ENCODE results near the gene HAT1.
A peak's percentile ranks its signal among the peaks of the same experiment; 100 is the strongest.

DNA sequence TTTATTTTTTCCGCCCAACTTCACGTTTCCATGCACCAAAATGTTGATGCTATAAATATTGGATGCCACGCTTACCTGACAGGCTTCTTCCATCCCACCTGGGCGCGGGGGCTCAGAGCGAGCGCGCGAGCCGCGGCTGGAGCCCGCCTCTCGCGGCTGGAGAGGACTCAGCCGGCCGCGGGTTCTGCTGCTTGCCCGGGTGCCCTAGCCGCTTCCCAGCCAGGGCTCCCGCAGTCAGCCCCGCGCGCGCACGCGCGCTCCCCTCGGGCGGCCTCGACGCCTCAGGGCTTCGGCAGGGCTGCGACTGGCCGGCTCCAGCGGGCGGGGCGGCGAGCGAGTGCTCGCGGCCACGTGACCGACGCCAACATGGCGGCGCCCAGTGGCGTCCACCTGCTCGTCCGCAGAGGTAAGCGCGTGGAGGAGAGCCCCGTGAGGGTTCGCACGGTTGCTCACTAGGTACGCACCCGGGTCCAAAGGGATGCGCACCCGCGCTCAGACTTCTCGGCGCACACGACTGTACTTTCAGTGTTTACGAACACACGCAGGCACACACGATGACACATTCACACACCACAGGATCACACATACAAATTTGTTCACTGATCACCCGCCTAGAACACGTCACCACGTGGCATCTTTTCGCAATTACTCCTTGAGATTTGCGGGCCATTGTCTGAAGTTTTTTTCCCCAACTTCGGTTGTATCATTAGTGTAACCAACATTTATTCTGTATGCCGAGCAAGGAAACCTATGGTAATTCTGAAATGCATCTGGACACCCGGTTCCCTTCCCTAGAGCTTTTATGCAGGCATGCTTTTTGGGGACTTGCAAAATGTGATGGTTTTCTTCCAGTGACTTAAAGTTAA, 77.6 kb downstream of the HAT1 start, which contains the start of gene METAP1D:
- peak; percentile 80 for TF ChIP-seq POLR2A (IDR thresholded peaks at IDR 0.05; ENCODE audit: low read depth, low read length)
- peak; percentile 100 for TF ChIP-seq MXI1 (IDR thresholded peaks at IDR 0.05; ENCODE audit: borderline replicate concordance, low read depth, low read length)
- TF ChIP-seq, protein P1, sequence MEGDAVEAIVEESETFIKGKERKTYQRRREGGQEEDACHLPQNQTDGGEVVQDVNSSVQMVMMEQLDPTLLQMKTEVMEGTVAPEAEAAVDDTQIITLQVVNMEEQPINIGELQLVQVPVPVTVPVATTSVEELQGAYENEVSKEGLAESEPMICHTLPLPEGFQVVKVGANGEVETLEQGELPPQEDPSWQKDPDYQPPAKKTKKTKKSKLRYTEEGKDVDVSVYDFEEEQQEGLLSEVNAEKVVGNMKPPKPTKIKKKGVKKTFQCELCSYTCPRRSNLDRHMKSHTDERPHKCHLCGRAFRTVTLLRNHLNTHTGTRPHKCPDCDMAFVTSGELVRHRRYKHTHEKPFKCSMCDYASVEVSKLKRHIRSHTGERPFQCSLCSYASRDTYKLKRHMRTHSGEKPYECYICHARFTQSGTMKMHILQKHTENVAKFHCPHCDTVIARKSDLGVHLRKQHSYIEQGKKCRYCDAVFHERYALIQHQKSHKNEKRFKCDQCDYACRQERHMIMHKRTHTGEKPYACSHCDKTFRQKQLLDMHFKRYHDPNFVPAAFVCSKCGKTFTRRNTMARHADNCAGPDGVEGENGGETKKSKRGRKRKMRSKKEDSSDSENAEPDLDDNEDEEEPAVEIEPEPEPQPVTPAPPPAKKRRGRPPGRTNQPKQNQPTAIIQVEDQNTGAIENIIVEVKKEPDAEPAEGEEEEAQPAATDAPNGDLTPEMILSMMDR (conservative IDR thresholded peaks at IDR 0.05; ENCODE audit: low read depth, low read length) = no peak; the same call in 1 of the 2 replicates
- peak; percentile 75 for TF ChIP-seq CEBPB (IDR thresholded peaks at IDR 0.05; ENCODE audit: low read depth, low read length)
- TF ChIP-seq, protein P2, sequence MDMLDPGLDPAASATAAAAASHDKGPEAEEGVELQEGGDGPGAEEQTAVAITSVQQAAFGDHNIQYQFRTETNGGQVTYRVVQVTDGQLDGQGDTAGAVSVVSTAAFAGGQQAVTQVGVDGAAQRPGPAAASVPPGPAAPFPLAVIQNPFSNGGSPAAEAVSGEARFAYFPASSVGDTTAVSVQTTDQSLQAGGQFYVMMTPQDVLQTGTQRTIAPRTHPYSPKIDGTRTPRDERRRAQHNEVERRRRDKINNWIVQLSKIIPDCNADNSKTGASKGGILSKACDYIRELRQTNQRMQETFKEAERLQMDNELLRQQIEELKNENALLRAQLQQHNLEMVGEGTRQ (IDR thresholded peaks at IDR 0.05; ENCODE audit: low read depth, low read length) = peak; percentile 96
- no peak for TF ChIP-seq RCOR1 (IDR thresholded peaks at IDR 0.05; ENCODE audit: insufficient replicate concordance, low read length)
- no peak; the same call in 1 of the 2 replicates for TF ChIP-seq RAD21 (IDR thresholded peaks at IDR 0.05; ENCODE audit: low read length)
- peak; percentile 96 for TF ChIP-seq MAZ (IDR thresholded peaks at IDR 0.05; ENCODE audit: borderline replicate concordance, low read depth, low read length)
- peak; percentile 70 for TF ChIP-seq BHLHE40 (IDR thresholded peaks at IDR 0.05; ENCODE audit: low read depth, low read length)
- no peak for TF ChIP-seq FOS (IDR thresholded peaks at IDR 0.05; ENCODE audit: low read depth, low read length)
- TF ChIP-seq SMC3 (IDR thresholded peaks at IDR 0.05; ENCODE audit: low read depth, low read length) = no peak
- TF ChIP-seq, protein P3, sequence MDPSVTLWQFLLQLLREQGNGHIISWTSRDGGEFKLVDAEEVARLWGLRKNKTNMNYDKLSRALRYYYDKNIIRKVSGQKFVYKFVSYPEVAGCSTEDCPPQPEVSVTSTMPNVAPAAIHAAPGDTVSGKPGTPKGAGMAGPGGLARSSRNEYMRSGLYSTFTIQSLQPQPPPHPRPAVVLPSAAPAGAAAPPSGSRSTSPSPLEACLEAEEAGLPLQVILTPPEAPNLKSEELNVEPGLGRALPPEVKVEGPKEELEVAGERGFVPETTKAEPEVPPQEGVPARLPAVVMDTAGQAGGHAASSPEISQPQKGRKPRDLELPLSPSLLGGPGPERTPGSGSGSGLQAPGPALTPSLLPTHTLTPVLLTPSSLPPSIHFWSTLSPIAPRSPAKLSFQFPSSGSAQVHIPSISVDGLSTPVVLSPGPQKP (IDR thresholded peaks at IDR 0.05; ENCODE audit: borderline replicate concordance, low read depth, low read length) = no peak
- TF ChIP-seq RFX5 (IDR thresholded peaks at IDR 0.05; ENCODE audit: low read depth, low read length) = no peak
- no peak for TF ChIP-seq MAFK (IDR thresholded peaks at IDR 0.05; ENCODE audit: low read depth, low read length)

All from IMR-90 (cell line).